K562 (cell line): Measurements from ENCODE around the gene NTRK1. TPM values are rescaled to one million over a fixed set of nuclear protein-coding genes. Genes with fewer than 3 reads are reported as not detected.
A peak's percentile ranks its signal among the peaks of the same experiment; 100 is the strongest.

Experiments used
- BRF1 ChIP-seq: IDR thresholded peaks from 3 replicates; pipeline ENCODE4 v1.6.1; 2011; ENCODE audit warnings: borderline replicate concordance, mild to moderate bottlenecking; ENCODE audit not compliant: insufficient read length; ENCODE audit errors: extremely low read depth
- CREB5 ChIP-seq: fragments of 250-450 bp; sonication (Bioruptor Pico); IDR thresholded peaks from 2 replicates; pipeline ENCODE4 v1.5.0; 2020; ENCODE audit warnings: mild to moderate bottlenecking
- CTBP1 ChIP-seq: fragments of 450-650 bp; IDR thresholded peaks from 2 replicates; pipeline ENCODE4 v1.6.1; 2016; ENCODE audit warnings: borderline replicate concordance
- ERF ChIP-seq: fragments of 450-650 bp; formaldehyde crosslinking; IDR thresholded peaks from 2 replicates; pipeline ENCODE4 v1.4.0; 2020; ENCODE audit warnings: mild to moderate bottlenecking, mixed read lengths
- ETS1 ChIP-seq: conservative IDR thresholded peaks from 2 replicates; pipeline ENCODE4 v1.6.1; 2011; ENCODE audit warnings: low read depth, mild to moderate bottlenecking, low read length; ENCODE audit not compliant: control insufficient read depth
- ILK ChIP-seq: fragments of 450-650 bp; IDR thresholded peaks from 2 replicates; pipeline ENCODE4 v1.6.1; 2016; ENCODE audit warnings: missing genetic modification characterization, low read depth, mild to moderate bottlenecking, missing compliant biosample characterization, moderate library complexity, borderline replicate concordance
- KLF13 ChIP-seq: fragments of 450-650 bp; IDR thresholded peaks from 2 replicates; pipeline ENCODE4 v1.6.1; 2016; ENCODE audit warnings: missing genetic modification characterization, low read depth, mild to moderate bottlenecking, missing compliant biosample characterization, moderate library complexity, borderline replicate concordance
- NBN ChIP-seq: fragments of 450-650 bp; IDR thresholded peaks from 2 replicates; pipeline ENCODE4 v1.6.1; 2016; ENCODE audit warnings: low read depth, mild to moderate bottlenecking
- NR0B1 ChIP-seq: fragments of 450-650 bp; IDR thresholded peaks from one replicate; pipeline ENCODE4 v1.6.1; 2018; ENCODE audit warnings: mild to moderate bottlenecking, moderate library complexity; ENCODE audit not compliant: partially characterized antibody
- PTBP1 ChIP-seq: fragments of 200-400 bp; formaldehyde crosslinking; IDR thresholded peaks from 2 replicates; pipeline ENCODE4 v1.6.1; 2017; ENCODE audit warnings: low read depth, low read length
- RBM22 ChIP-seq: fragments of 200-400 bp; formaldehyde crosslinking; IDR thresholded peaks from 2 replicates; pipeline ENCODE4 v1.6.1; 2018; ENCODE audit warnings: low read length, low read depth; ENCODE audit not compliant: poor library complexity, severe bottlenecking
- SLC30A9 ChIP-seq: fragments of 250-450 bp; sonication (Bioruptor Pico); IDR thresholded peaks from 2 replicates; pipeline ENCODE4 v1.8.0; 2022; ENCODE audit warnings: mild to moderate bottlenecking, moderate library complexity
- STAT5B ChIP-seq: fragments of 250-450 bp; sonication (Bioruptor Pico); IDR thresholded peaks from 2 replicates; pipeline ENCODE4 v1.8.0; 2021; ENCODE audit warnings: mild to moderate bottlenecking, inconsistent platforms
- TEAD4 ChIP-seq, 2 experiments: sonication (generic) in 1 of 2; formaldehyde crosslinking in 1 of 2; IDR thresholded peaks; 2 replicates each; pipeline versions ENCODE4 v1.6.1 to v1.8.0; 2012 to 2022; ENCODE audit warnings: borderline replicate concordance in 1 of 2, inconsistent platforms in 1 of 2, low read length in 1 of 2, mild to moderate bottlenecking in 1 of 2, missing genetic modification reagents in 1 of 2
- ZBTB8A ChIP-seq: fragments of 450-650 bp; IDR thresholded peaks from 2 replicates; pipeline ENCODE4 v1.6.1; 2018; ENCODE audit warnings: mild to moderate bottlenecking, moderate library complexity; ENCODE audit not compliant: partially characterized antibody
- ZFP36 ChIP-seq: fragments of 150-350 bp; IDR thresholded peaks from 2 replicates; pipeline ENCODE4 v1.6.1; 2018; ENCODE audit warnings: low read length, low read depth; ENCODE audit not compliant: partially characterized antibody
- ZNF212 ChIP-seq: fragments of 450-650 bp; formaldehyde crosslinking; IDR thresholded peaks from 2 replicates; pipeline ENCODE4 v1.4.0; 2020; ENCODE audit warnings: mild to moderate bottlenecking
- ZNF232 ChIP-seq: sonication (generic); formaldehyde crosslinking; IDR thresholded peaks from 2 replicates; pipeline ENCODE4 v1.8.0; 2022; ENCODE audit warnings: mild to moderate bottlenecking, missing genetic modification reagents
- polyA plus RNA-seq, 8 experiments: library from polyadenylated mRNA; depleted of rRNA in 4 of 8; stranded (reverse) in 5 of 8; unstranded in 3 of 8; fragments of >200 nt; fragmentation: Nextera tagmentation in 2 of 8; fragmentation: Illumina TruSeq in 1 of 8; extraction: Ambion mirVana in 2 of 8; extraction: Trizol in 1 of 8; gene quantifications; 2 replicates each; pipeline versions ENCODE4 v1.2.1 to v1.2.3, GENCODE V29; 2011 to 2014; ENCODE audit warnings: inconsistent platforms in 1 of 8, missing spikeins in 1 of 8
- total RNA-seq, 7 experiments: library from RNA; depleted of rRNA in 6 of 7; stranded (reverse); fragments of >200 nt in 6 of 7; fragmentation: Illumina TruSeq in 2 of 7; extraction: Trizol in 2 of 7; gene quantifications; 2 replicates each; pipeline versions ENCODE4 v1.2.1 to v1.2.3, GENCODE V29; 2011 to 2021; ENCODE audit warnings: low replicate concordance in 1 of 7

The NTRK1 gene
- total and polyA plus RNA-seq, 9 of the 15 experiments (the other 6 are each of a cell fraction or from before 2014, with no cell fraction given), result 0.46 to 30.0 (median 7.9) TPM

GRCh38 chr1:156816561-156817328, 43.9 kb upstream of the NTRK1 start, which contains the start of gene SH2D2A (continued):
- TF ChIP-seq ETS1 (0 out of 2 replicates have a peak, but pooled peaks have one; percentile 47), TEAD4 (IDR thresholded peaks at IDR 0.05; ENCODE audit: low read length) (peak; percentile 24; the same call in 1 of the 2 replicates), TEAD4 (CRISPR knock-in tag; IDR thresholded peaks at IDR 0.05; ENCODE audit: borderline replicate concordance) (no peak), KLF13 (0 out of 2 replicates have a peak, but pooled peaks have one; percentile 9), ERF (CRISPR knock-in tag) (no peak), NBN (no peak), RBM22 (no peak), ZNF212 (CRISPR knock-in tag) (no peak), PTBP1 (no peak), BRF1 (no peak), SLC30A9 (CRISPR knock-in tag) (no peak), ZNF232 (CRISPR knock-in tag) (no peak), CREB5 (CRISPR knock-in tag) (no peak), ILK (no peak), NR0B1 (no peak), ZFP36 (no peak), ZBTB8A (no peak), CTBP1 (0 out of 2 replicates have a peak, but pooled peaks have one; percentile 41), STAT5B (CRISPR knock-in tag) (no peak)
